Measurements from ENCODE around the gene DOCK10. TPM values are rescaled to one million over a fixed set of nuclear protein-coding genes. Genes with fewer than 3 reads are reported as not detected.

The DOCK10 gene
- total and polyA plus RNA-seq, 9 of the 15 experiments (the other 6 are each of a cell fraction or from before 2014, with no cell fraction given): 0.01 to 0.87 (median 0.18) TPM

- TF ChIP-seq ZNF668 (CRISPR knock-in tag; IDR thresholded peaks at IDR 0.05) (no peak), MCM3 (IDR thresholded peaks at IDR 0.05) (no peak), KDM2B (CRISPR knock-in tag; IDR thresholded peaks at IDR 0.05) (no peak), LARP7 (IDR thresholded peaks at IDR 0.05) (no peak)
Measured at GRCh38 chr2:224847381-224847780, 194.9 kb downstream of the DOCK10 start (continued).

- CTCF ChIA-PET (ENCODE audit: low intra/inter-chr PET ratio): no interaction called here
- in situ Hi-C loops (cut with MboI): no loop called here
- BruUV-seq (replicated peaks): no TSS peak
- no peak for TF ChIP-seq ZNF445 (CRISPR knock-in tag; IDR thresholded peaks at IDR 0.05; ENCODE audit: low read depth)
- TF ChIP-seq NFE2 (IDR thresholded peaks at IDR 0.05; ENCODE audit: low read depth): no peak
- TF ChIP-seq CBX5 (IDR thresholded peaks at IDR 0.05; ENCODE audit: borderline replicate concordance, low read depth): no peak
- no peak for TF ChIP-seq YBX1 (IDR thresholded peaks at IDR 0.05)
- TF ChIP-seq NFYB (IDR thresholded peaks at IDR 0.05; ENCODE audit: extremely low read depth, insufficient read length): no peak
- TF ChIP-seq KDM4B (IDR thresholded peaks at IDR 0.05; ENCODE audit: borderline replicate concordance in 2 of 2, low read depth in 1 of 2): no peak
- TF ChIP-seq KLF10 (CRISPR knock-in tag; IDR thresholded peaks at IDR 0.05): no peak
- TF ChIP-seq DMBX1 (CRISPR knock-in tag; IDR thresholded peaks at IDR 0.05; ENCODE audit: borderline replicate concordance): no peak
- TF ChIP-seq ZNF785 (CRISPR knock-in tag; IDR thresholded peaks at IDR 0.05): no peak
- TF ChIP-seq ZNF121 (CRISPR knock-in tag; conservative IDR thresholded peaks at IDR 0.05): no peak
- TF ChIP-seq MAFK (IDR thresholded peaks at IDR 0.05; ENCODE audit: low read length): no peak
- no peak for TF ChIP-seq SIN3B (IDR thresholded peaks at IDR 0.05; ENCODE audit: low read depth)
- TF ChIP-seq MIER1 (IDR thresholded peaks at IDR 0.05; ENCODE audit: low read depth): no peak
- no peak for TF ChIP-seq TBL1XR1 (IDR thresholded peaks at IDR 0.05; ENCODE audit: low read length in 2 of 2)
- TF ChIP-seq PHTF2 (CRISPR knock-in tag; IDR thresholded peaks at IDR 0.05): no peak
- TF ChIP-seq GATA2 (CRISPR knock-in tag; IDR thresholded peaks at IDR 0.05): no peak
- no peak for TF ChIP-seq CCNT2 (IDR thresholded peaks at IDR 0.05; ENCODE audit: borderline replicate concordance, extremely low read depth, insufficient read length, low read depth, low read length)
- no peak for TF ChIP-seq ZNF395 (CRISPR knock-in tag; IDR thresholded peaks at IDR 0.05)
Measured at GRCh38 chr2:224846686-224847085, 195.6 kb downstream of the DOCK10 start.

More at GRCh38 chr2:224846686-224847085, 195.6 kb downstream of the DOCK10 start:
- Histone ChIP-seq H3K4me2 (ENCODE audit: insufficient read depth, low read length) (no peak overlapping the region), H3K9me1 (ENCODE audit: control insufficient read depth, insufficient read depth, low read length) (no peaks in the 10 kb centered on the region), H3K27ac (ENCODE audit: extremely low read depth, low read depth, low read length) (no peak overlapping the region), H3K79me2 (ENCODE audit: control insufficient read depth, insufficient read depth, low read length) (no peaks in the 10 kb centered on the region), H3K36me3 (ENCODE audit: control insufficient read depth, insufficient read depth, low read length) (no peaks in the 10 kb centered on the region), H3K9me3 (replicated peaks; ENCODE audit: control insufficient read depth, insufficient read depth, low read depth, low read length) (no peaks in the 10 kb centered on the region), H3K4me3 (no peak overlapping the region), H3K4me1 (replicated peaks in 1 of 2; ENCODE audit: control insufficient read depth in 2 of 2, insufficient read depth in 2 of 2, low read length in 2 of 2) (no peaks in the 10 kb centered on the region), H3K27me3 (ENCODE audit: control insufficient read depth in 2 of 2, insufficient read depth in 2 of 2, low read length in 2 of 2) (no peaks in the 10 kb centered on the region), H2AFZ (ENCODE audit: low read depth, low read length) (no peak overlapping the region), H3K9ac (ENCODE audit: insufficient read depth in 1 of 2, low read depth in 2 of 2, low read length in 2 of 2) (no peak overlapping the region), H4K20me1 (replicated peaks; ENCODE audit: control insufficient read depth, insufficient read depth, low read length) (no peaks in the 10 kb centered on the region)
- POLR2A ChIA-PET: no interaction called here
- intact Hi-C loops (cut with micrococcal nuclease): no loop called here
- no peak for DNase-seq (ENCODE audit: extremely low read depth in 1 of 4, low spot score in 3 of 4)
- no peak for ATAC-seq
- WGBS (ENCODE audit: insufficient coverage, low coverage, missing lambda C conversion rate): 0% methylated on average over 3 of the region's 5 CpGs
- FAIRE-seq: no peak

Measured in K562 (cell line).